IMR-90 (cell line): Measurements from ENCODE around the gene KIF20B.

Experiments used
- BHLHE40 ChIP-seq: fragments of 150-350 bp; IDR thresholded peaks from 2 replicates; pipeline ENCODE4 v1.6.1; 2016; ENCODE audit warnings: mild to moderate bottlenecking, low read depth, low read length
- CEBPB ChIP-seq: IDR thresholded peaks from 2 replicates; pipeline ENCODE4 v1.6.1; 2012; ENCODE audit warnings: low read depth, low read length, improper control_type of control experiment
- CHD1 ChIP-seq: IDR thresholded peaks from 2 replicates; pipeline ENCODE4 v1.6.1; 2012; ENCODE audit warnings: low read depth, low read length, improper control_type of control experiment
- CTCF ChIP-seq: conservative IDR thresholded peaks from 2 replicates; pipeline ENCODE4 v1.5.1; 2012; ENCODE audit warnings: mild to moderate bottlenecking, low read depth, low read length, improper control_type of control experiment
- MAFK ChIP-seq: IDR thresholded peaks from 2 replicates; pipeline ENCODE4 v1.6.1; 2012; ENCODE audit warnings: low read depth, low read length, improper control_type of control experiment
- MAZ ChIP-seq: IDR thresholded peaks from 2 replicates; pipeline ENCODE4 v1.6.1; 2012; ENCODE audit warnings: low read depth, mild to moderate bottlenecking, low read length, improper control_type of control experiment, moderate library complexity, borderline replicate concordance
- POLR2A ChIP-seq: IDR thresholded peaks from 2 replicates; pipeline ENCODE4 v1.6.1; 2012; ENCODE audit warnings: mild to moderate bottlenecking, low read depth, low read length
- RAD21 ChIP-seq: IDR thresholded peaks from 2 replicates; pipeline ENCODE4 v1.6.1; 2012; ENCODE audit warnings: low read length, improper control_type of control experiment

- TF ChIP-seq POLR2A = no peak
- no peak for TF ChIP-seq CHD1
- TF ChIP-seq CTCF = no peak
- TF ChIP-seq RAD21 = no peak
- TF ChIP-seq CEBPB = peak; percentile 82
- TF ChIP-seq MAFK = no peak
- TF ChIP-seq BHLHE40 = no peak
- no peak for TF ChIP-seq MAZ
Measured at GRCh38 chr10:89684604-89685003, 16.8 kb upstream of the KIF20B start.
